Astrocyte (in vitro differentiated cells and primary cell): ENCODE results near the gene MARCHF9. TPM values are rescaled to one million over a fixed set of nuclear protein-coding genes. Genes with fewer than 3 reads are reported as not detected.

ENCODE experiments used
- DNase-seq: peaks from one replicate; pipeline ENCODE4 v3.0.0-alpha.2; 2010; ENCODE audit warnings: low read depth
- FAIRE-seq: peaks from 2 replicates; lab custom pipeline; 2011; peaks lifted over from hg19 to GRCh38; lab: Jason Lieb, UNC
- H2AFZ ChIP-seq: 2 replicates; pipeline ENCODE4 v1.6.0; 2012; ENCODE audit warnings: low read depth, low read length, inconsistent platforms
- H3K27ac ChIP-seq: 2 replicates; pipeline ENCODE4 v1.5.1; 2011; ENCODE audit warnings: low read depth, low read length, inconsistent platforms
- H3K27me3 ChIP-seq: 2 replicates; pipeline ENCODE4 v1.6.0; 2011; ENCODE audit warnings: low read length, inconsistent platforms; ENCODE audit not compliant: insufficient read depth
- H3K36me3 ChIP-seq: 2 replicates; pipeline ENCODE4 v1.5.1; 2011; ENCODE audit warnings: low read length, inconsistent platforms; ENCODE audit not compliant: insufficient read depth
- H3K4me1 ChIP-seq: 2 replicates; pipeline ENCODE4 v1.5.1; 2011; ENCODE audit warnings: low read length, inconsistent platforms; ENCODE audit not compliant: insufficient read depth
- H3K4me2 ChIP-seq: 2 replicates; pipeline ENCODE4 v1.6.0; 2012; ENCODE audit warnings: low read length, inconsistent platforms
- H3K4me3 ChIP-seq: 2 replicates; pipeline ENCODE4 v1.5.1; 2011; ENCODE audit warnings: low read depth, mild to moderate bottlenecking, low read length, inconsistent platforms; ENCODE audit not compliant: insufficient read depth
- H3K79me2 ChIP-seq: 2 replicates; pipeline ENCODE4 v1.6.0; 2012; ENCODE audit warnings: mild to moderate bottlenecking, low read length, inconsistent platforms; ENCODE audit not compliant: insufficient read depth
- H3K9ac ChIP-seq: 2 replicates; pipeline ENCODE4 v1.6.0; 2012; ENCODE audit warnings: mild to moderate bottlenecking, low read length, inconsistent platforms
- H3K9me3 ChIP-seq: 2 replicates; pipeline ENCODE4 v1.5.1; 2012; ENCODE audit warnings: low read depth, mild to moderate bottlenecking, low read length, inconsistent platforms; ENCODE audit not compliant: insufficient read depth
- H4K20me1 ChIP-seq: 2 replicates; pipeline ENCODE4 v1.6.0; 2012; ENCODE audit warnings: low read length, inconsistent platforms; ENCODE audit not compliant: insufficient read depth
- H3K27ac Mint-ChIP-seq: one replicate; pipeline ENCODE4 v1.8.0; 2021; ENCODE audit warnings: mild to moderate bottlenecking, mixed read lengths; ENCODE audit not compliant: unreplicated experiment
- H3K27me3 Mint-ChIP-seq: one replicate; pipeline ENCODE4 v1.8.0; 2021; ENCODE audit warnings: low read depth, mixed read lengths; ENCODE audit not compliant: unreplicated experiment
- H3K36me3 Mint-ChIP-seq: one replicate; pipeline ENCODE4 v1.8.0; 2021; ENCODE audit warnings: low read depth, mixed read lengths; ENCODE audit not compliant: unreplicated experiment
- H3K4me1 Mint-ChIP-seq: one replicate; pipeline ENCODE4 v1.8.0; 2021; ENCODE audit warnings: low read depth, mixed read lengths; ENCODE audit not compliant: unreplicated experiment
- H3K4me3 Mint-ChIP-seq: one replicate; pipeline ENCODE4 v1.8.0; 2021; ENCODE audit warnings: mild to moderate bottlenecking, moderate library complexity, mixed read lengths; ENCODE audit not compliant: unreplicated experiment
- H3K9me3 Mint-ChIP-seq: one replicate; pipeline ENCODE4 v1.8.0; 2021; ENCODE audit warnings: mild to moderate bottlenecking, mixed read lengths; ENCODE audit not compliant: unreplicated experiment
- EZH2 ChIP-seq: IDR thresholded peaks from 2 replicates; pipeline ENCODE4 v1.6.1; 2012; ENCODE audit warnings: mild to moderate bottlenecking, low read length, inconsistent platforms; ENCODE audit not compliant: insufficient read depth
- total RNA-seq: library from RNA; stranded (reverse); gene quantifications from 2 replicates; pipeline ENCODE4 v1.2.1, GENCODE V29; 2021
- TF ChIP-seq, protein P1 (sequence below): IDR thresholded peaks from 2 replicates; pipeline ENCODE4 v1.5.1; 2011; ENCODE audit warnings: low read depth, mild to moderate bottlenecking, inconsistent platforms, low read length, moderate library complexity; ENCODE audit not compliant: insufficient read depth

MARCHF9 gene
- total RNA-seq, 1 donor from 2014 or later: 13.0 TPM

DNA sequence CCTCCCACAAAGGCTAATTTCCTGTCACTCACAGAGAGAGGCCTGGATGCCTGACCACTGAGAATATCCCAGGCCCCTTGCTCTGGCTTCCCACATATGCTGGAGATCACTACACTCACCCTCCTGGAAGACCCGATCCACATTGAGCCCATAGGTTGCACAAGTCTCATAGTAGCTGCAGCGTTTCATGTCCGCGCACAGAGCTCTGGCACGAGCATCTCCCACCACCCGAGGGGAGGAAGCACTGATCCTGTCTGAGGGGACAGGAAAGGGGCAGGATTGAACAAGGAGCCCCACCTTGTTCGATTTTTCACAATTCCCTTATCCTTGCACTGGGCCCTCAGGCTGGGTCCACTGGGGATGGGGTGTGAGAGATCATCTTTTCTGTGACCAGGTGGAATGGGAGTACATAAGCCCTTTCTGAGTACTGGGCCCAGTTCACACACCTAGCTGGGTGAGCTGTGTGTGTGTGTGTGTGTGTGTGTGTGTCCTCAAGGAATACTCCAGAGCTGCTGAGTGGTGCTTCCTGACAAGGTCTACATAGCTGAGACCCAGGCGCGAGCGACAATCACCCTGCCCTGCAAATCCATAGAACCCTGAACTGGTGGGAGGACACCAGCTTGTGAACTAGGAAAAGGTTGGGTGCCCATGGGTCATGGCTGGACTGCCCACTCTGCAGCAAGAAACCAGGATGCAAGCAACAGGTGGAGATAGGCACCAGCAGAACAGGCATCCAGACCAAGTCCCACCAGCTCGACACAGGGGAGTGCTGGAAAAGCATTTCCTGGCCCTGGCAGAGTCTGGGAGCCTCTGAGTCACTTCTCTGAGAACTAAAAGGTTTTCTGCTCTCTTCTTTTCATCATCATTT, 21.9 kb upstream of the MARCHF9 start:
- Histone ChIP-seq H3K4me2 (no peak overlapping the region), H3K27ac (no peak overlapping the region), H4K20me1 (peaks cover 12% of the 10 kb centered on the region), H3K9me3 (no peaks in the 10 kb centered on the region), H3K27me3 (peaks cover 60% of the 10 kb centered on the region), H3K36me3 (no peaks in the 10 kb centered on the region), H2AFZ (no peak overlapping the region), H3K9ac (no peak overlapping the region), H3K4me1 (peaks cover 9% of the 10 kb centered on the region), H3K4me3 (no peak overlapping the region), H3K79me2 (no peaks in the 10 kb centered on the region)
- Mint-ChIP-seq H3K4me1 (peaks cover 16% of the 10 kb centered on the region), H3K27me3 (peaks cover 79% of the 10 kb centered on the region), H3K36me3 (peaks cover 6% of the 10 kb centered on the region), H3K9me3 (peaks cover 10% of the 10 kb centered on the region), H3K27ac (peak overlapping the region; percentile 60), H3K4me3 (no peak overlapping the region)
- FAIRE-seq (no peak), DNase-seq (no peak)
- TF ChIP-seq, protein P1, sequence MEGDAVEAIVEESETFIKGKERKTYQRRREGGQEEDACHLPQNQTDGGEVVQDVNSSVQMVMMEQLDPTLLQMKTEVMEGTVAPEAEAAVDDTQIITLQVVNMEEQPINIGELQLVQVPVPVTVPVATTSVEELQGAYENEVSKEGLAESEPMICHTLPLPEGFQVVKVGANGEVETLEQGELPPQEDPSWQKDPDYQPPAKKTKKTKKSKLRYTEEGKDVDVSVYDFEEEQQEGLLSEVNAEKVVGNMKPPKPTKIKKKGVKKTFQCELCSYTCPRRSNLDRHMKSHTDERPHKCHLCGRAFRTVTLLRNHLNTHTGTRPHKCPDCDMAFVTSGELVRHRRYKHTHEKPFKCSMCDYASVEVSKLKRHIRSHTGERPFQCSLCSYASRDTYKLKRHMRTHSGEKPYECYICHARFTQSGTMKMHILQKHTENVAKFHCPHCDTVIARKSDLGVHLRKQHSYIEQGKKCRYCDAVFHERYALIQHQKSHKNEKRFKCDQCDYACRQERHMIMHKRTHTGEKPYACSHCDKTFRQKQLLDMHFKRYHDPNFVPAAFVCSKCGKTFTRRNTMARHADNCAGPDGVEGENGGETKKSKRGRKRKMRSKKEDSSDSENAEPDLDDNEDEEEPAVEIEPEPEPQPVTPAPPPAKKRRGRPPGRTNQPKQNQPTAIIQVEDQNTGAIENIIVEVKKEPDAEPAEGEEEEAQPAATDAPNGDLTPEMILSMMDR: no peak
- no peak for TF ChIP-seq EZH2

- Histone ChIP-seq H4K20me1 (peaks cover 11% of the 10 kb centered on the region), H3K36me3 (no peaks in the 10 kb centered on the region), H3K9ac (no peak overlapping the region), H2AFZ (no peak overlapping the region), H3K4me3 (no peak overlapping the region), H3K79me2 (no peaks in the 10 kb centered on the region), H3K4me1 (peaks cover 11% of the 10 kb centered on the region), H3K27me3 (peaks cover 60% of the 10 kb centered on the region), H3K27ac (no peak overlapping the region), H3K9me3 (no peaks in the 10 kb centered on the region), H3K4me2 (no peak overlapping the region)
- Mint-ChIP-seq H3K27ac (no peak overlapping the region), H3K4me3 (no peak overlapping the region), H3K27me3 (peaks cover 72% of the 10 kb centered on the region), H3K9me3 (peaks cover 5% of the 10 kb centered on the region), H3K4me1 (peaks cover 16% of the 10 kb centered on the region), H3K36me3 (peaks cover 6% of the 10 kb centered on the region)
- no peak for TF ChIP-seq EZH2
- TF ChIP-seq, protein P1: no peak
- no peak for FAIRE-seq
- DNase-seq: no peak
These were observed 21.0 kb upstream of the MARCHF9 start for GRCh38 chr12:57733928-57734327.

- Histone ChIP-seq H3K4me3 (no peak overlapping the region), H3K27me3 (peaks cover 65% of the 10 kb centered on the region), H4K20me1 (peaks cover 11% of the 10 kb centered on the region), H3K9me3 (no peaks in the 10 kb centered on the region), H2AFZ (no peak overlapping the region), H3K36me3 (no peaks in the 10 kb centered on the region), H3K79me2 (no peaks in the 10 kb centered on the region), H3K4me2 (no peak overlapping the region), H3K4me1 (peaks cover 11% of the 10 kb centered on the region), H3K9ac (no peak overlapping the region), H3K27ac (no peak overlapping the region)
- H3K9me3 Mint-ChIP-seq: peaks cover 5% of the 10 kb centered on the region
- TF ChIP-seq, protein P1: no peak
- H3K4me1 Mint-ChIP-seq: peaks cover 19% of the 10 kb centered on the region
- DNase-seq (no peak), FAIRE-seq (no peak)
- peak overlapping the region; percentile 65 for H3K4me3 Mint-ChIP-seq
- H3K36me3 Mint-ChIP-seq: peaks cover 3% of the 10 kb centered on the region
- peak overlapping the region; percentile 88 for H3K27ac Mint-ChIP-seq
- peaks cover 73% of the 10 kb centered on the region for H3K27me3 Mint-ChIP-seq
These were observed 20.3 kb upstream of the MARCHF9 start for GRCh38 chr12:57734591-57734990.
